Stimulated activated CD8-positive, alpha-beta memory T cell treated with anti-CD3 and anti-CD28 coated beads, Interleukin-4, amount 100 ng/mL, for 4 hours (primary cell): ENCODE data around the gene DGKZ.

Source experiments
- DNase-seq, 2 donors: peaks; one replicate each; pipeline ENCODE4 v3.0.0-alpha.2; 2020; ENCODE audit warnings: low read depth in 2 of 2, low spot score in 1 of 2

DGKZ gene

DNA sequence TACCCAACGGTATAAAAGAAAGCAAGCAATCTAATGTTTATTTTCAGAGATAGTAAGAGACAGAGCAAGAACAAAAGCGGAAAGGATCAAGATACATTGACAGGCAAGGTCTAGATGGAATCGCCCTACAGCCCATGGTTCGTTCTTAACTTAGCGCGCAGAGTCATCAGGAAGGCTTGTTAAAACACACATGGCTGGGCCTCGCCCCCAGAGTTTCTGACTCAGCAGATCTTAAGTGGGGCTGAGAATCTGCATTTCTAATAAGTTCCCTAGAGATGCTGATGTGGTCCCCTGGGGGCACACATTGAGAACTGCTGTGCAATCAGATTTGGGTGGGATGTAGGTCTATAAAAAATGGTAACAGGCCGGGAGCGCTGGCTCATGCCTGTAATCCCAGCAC, 80.1 kb downstream of the DGKZ start:
- no peak for DNase-seq

DNA sequence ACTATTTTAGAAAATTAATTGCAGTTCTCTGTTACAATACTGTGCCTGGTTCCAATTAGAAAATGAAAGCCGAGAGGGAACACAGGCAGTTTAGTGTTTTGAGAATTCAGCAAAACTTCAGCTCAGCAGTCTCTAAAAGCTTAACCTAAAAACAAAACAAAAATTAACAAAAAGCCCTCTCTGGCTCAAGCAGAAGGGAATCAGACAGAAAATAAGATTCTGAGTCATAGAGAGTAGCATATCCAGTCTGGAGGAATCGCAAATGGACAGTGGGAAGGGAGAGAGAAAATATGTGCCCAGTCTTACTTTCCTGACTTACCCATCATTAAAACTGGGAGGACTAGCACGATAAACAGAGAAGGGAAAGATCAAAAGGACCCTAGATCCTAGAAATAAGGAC, 82.5 kb downstream of the DGKZ start:
- DNase-seq, result no peak
